ENCODE data around the gene PEX6.

DNA sequence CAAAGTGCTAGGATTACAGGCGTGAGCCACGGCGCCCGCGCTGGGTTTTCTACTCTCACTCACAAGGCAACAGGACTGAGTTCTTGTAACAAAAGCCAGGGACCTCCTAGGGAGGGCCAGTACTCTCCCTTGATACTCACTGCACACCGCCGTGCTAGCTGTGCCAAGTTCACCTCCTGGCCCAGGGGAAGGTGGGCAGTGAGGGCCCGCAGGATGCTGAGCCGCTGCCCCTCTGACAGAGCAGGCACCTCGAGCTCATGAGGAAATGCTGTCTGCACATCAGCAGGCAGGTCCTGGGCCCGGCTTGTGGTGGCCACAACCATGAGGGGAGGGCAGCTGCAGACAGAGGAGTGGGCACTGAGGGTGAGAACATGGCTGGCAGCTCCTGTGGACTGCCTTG is 11.8 kb downstream of the PEX6 start:
- TF ChIP-seq, protein P1, sequence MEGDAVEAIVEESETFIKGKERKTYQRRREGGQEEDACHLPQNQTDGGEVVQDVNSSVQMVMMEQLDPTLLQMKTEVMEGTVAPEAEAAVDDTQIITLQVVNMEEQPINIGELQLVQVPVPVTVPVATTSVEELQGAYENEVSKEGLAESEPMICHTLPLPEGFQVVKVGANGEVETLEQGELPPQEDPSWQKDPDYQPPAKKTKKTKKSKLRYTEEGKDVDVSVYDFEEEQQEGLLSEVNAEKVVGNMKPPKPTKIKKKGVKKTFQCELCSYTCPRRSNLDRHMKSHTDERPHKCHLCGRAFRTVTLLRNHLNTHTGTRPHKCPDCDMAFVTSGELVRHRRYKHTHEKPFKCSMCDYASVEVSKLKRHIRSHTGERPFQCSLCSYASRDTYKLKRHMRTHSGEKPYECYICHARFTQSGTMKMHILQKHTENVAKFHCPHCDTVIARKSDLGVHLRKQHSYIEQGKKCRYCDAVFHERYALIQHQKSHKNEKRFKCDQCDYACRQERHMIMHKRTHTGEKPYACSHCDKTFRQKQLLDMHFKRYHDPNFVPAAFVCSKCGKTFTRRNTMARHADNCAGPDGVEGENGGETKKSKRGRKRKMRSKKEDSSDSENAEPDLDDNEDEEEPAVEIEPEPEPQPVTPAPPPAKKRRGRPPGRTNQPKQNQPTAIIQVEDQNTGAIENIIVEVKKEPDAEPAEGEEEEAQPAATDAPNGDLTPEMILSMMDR (conservative IDR thresholded peaks at IDR 0.05 in 1 of 2, IDR thresholded peaks at IDR 0.05 in 1 of 2; ENCODE audit: extremely low read depth in 1 of 2, insufficient read depth in 1 of 2, low read depth in 1 of 2, low read length in 2 of 2), result no peak
- no peak for TF ChIP-seq EZH2 (IDR thresholded peaks at IDR 0.05; ENCODE audit: borderline replicate concordance, low read length)
